Cardiac muscle cell (in vitro differentiated cells and primary cell): ENCODE measurements around the gene CHAF1A. TPM values are rescaled to one million over a fixed set of nuclear protein-coding genes. Genes with fewer than 3 reads are reported as not detected.

ENCODE experiments used
- DNase-seq, 2 donors: peaks; one replicate each; pipeline versions ENCODE4 v3.0.0 to v3.0.0-alpha.2; 2010 to 2017; ENCODE audit warnings: low read depth in 1 of 2, low spot score in 1 of 2
- H3K27ac ChIP-seq: fragments of 200-600 bp; sonication (generic); 2 replicates; pipeline ENCODE4 v1.5.1; 2016
- H3K27me3 ChIP-seq: fragments of 200-600 bp; sonication (generic); 2 replicates; pipeline ENCODE4 v1.6.0; 2016; ENCODE audit warnings: control low read depth
- H3K36me3 ChIP-seq: fragments of 200-600 bp; sonication (generic); 2 replicates; pipeline ENCODE4 v1.5.1; 2016; ENCODE audit warnings: control low read depth
- H3K4me1 ChIP-seq: fragments of 200-600 bp; sonication (generic); 2 replicates; pipeline ENCODE4 v1.8.1; 2017; ENCODE audit warnings: low read depth, mild to moderate bottlenecking, mixed run types
- H3K4me3 ChIP-seq: fragments of 200-600 bp; sonication (generic); 2 replicates; pipeline ENCODE4 v1.5.1; 2016; ENCODE audit warnings: mild to moderate bottlenecking
- H3K9me3 ChIP-seq: fragments of 200-600 bp; sonication (generic); 2 replicates; pipeline ENCODE4 v1.5.1; 2017; ENCODE audit warnings: low read depth, mild to moderate bottlenecking, control low read depth
- CTCF ChIP-seq: IDR thresholded peaks from 2 replicates; pipeline ENCODE4 v1.5.1; 2012; ENCODE audit warnings: low read depth, mild to moderate bottlenecking, low read length
- polyA plus RNA-seq: library from polyadenylated mRNA; unstranded; fragments of >200 nt; fragmentation: Nextera tagmentation; extraction: Ambion mirVana; gene quantifications from 2 replicates; pipeline ENCODE4 v1.2.1, GENCODE V29; 2016
- total RNA-seq: library from RNA; depleted of rRNA; stranded (reverse); fragments of >200 nt; gene quantifications from 2 replicates; pipeline ENCODE4 v1.2.3, GENCODE V29; 2016

Gene CHAF1A
- total and polyA plus RNA-seq, 2 experiments from 2014 or later, result 15.3 to 38.9 TPM

- Histone ChIP-seq H3K36me3 (peaks cover 2% of the 10 kb centered on the region), H3K9me3 (no peaks in the 10 kb centered on the region), H3K27ac (no peak overlapping the region), H3K27me3 (no peaks in the 10 kb centered on the region), H3K4me3 (no peak overlapping the region), H3K4me1 (peaks cover 23% of the 10 kb centered on the region)
- TF ChIP-seq CTCF, result no peak
- DNase-seq, result no peak
These were observed 17.0 kb upstream of the CHAF1A start for GRCh38 chr19:4385291-4386040.

GRCh38 chr19:4386041-4386782 is 16.2 kb upstream of the CHAF1A start:
- DNase-seq, result no peak
- TF ChIP-seq CTCF, result no peak
- H3K4me1 ChIP-seq, result peaks cover 30% of the 10 kb centered on the region
- peaks cover 2% of the 10 kb centered on the region for H3K36me3 ChIP-seq
- no peaks in the 10 kb centered on the region for H3K27me3 ChIP-seq
- no peaks in the 10 kb centered on the region for H3K9me3 ChIP-seq
- no peak overlapping the region for H3K27ac ChIP-seq
- H3K4me3 ChIP-seq, result no peak overlapping the region

- Histone ChIP-seq H3K4me1 (peaks cover 44% of the 10 kb centered on the region), H3K27ac (peak overlapping the region; percentile 96), H3K36me3 (peaks cover 2% of the 10 kb centered on the region), H3K9me3 (no peaks in the 10 kb centered on the region), H3K27me3 (no peaks in the 10 kb centered on the region), H3K4me3 (no peak overlapping the region)
- DNase-seq, result no peak
- no peak for TF ChIP-seq CTCF
These were observed 13.9 kb upstream of the CHAF1A start for GRCh38 chr19:4388337-4389063.

GRCh38 chr19:4389064-4389375 is 13.4 kb upstream of the CHAF1A start:
- Histone ChIP-seq H3K4me3 (no peak overlapping the region), H3K4me1 (peaks cover 49% of the 10 kb centered on the region), H3K27ac (peak overlapping the region; percentile 96), H3K27me3 (no peaks in the 10 kb centered on the region), H3K9me3 (no peaks in the 10 kb centered on the region), H3K36me3 (peaks cover 2% of the 10 kb centered on the region)
- DNase-seq, result no peak
- TF ChIP-seq CTCF, result no peak

- peaks cover 2% of the 10 kb centered on the region for H3K36me3 ChIP-seq
- H3K4me3 ChIP-seq, result no peak overlapping the region
- no peaks in the 10 kb centered on the region for H3K27me3 ChIP-seq
- peaks cover 55% of the 10 kb centered on the region for H3K4me1 ChIP-seq
- H3K27ac ChIP-seq, result peak overlapping the region; percentile 96
- TF ChIP-seq CTCF, result no peak
- no peak for DNase-seq
- no peaks in the 10 kb centered on the region for H3K9me3 ChIP-seq
These were observed 12.9 kb upstream of the CHAF1A start for GRCh38 chr19:4389511-4390016.
